GM12878 (cell line): ENCODE measurements around the gene PMAIP1. TPM values are rescaled to one million over a fixed set of nuclear protein-coding genes. Genes with fewer than 3 reads are reported as not detected.

Source experiments
- ATAC-seq: fragments of 200-7000 bp; cut with Tn5 transposase; 3 replicates; pipeline ENCODE4 v1.9.1; 2020; ENCODE audit warnings: mild to moderate bottlenecking, moderate library complexity
- BruUV-seq: library from RNA; stranded (reverse); fragments of 400-500 nt; replicated peaks from 2 replicates; lab custom pipeline; 2021; lab: Mats Ljungman, UMichigan
- CTCF ChIA-PET: fragments of 300-600 bp; sonication (Branson Sonifier 250); formaldehyde crosslinking; extraction: SDS; loops from one replicate; lab custom pipeline; 2021; ENCODE audit warnings: inconsistent platforms; lab: Yijun Ruan, JAX
- POLR2A ChIA-PET: fragments of 350-600 bp; formaldehyde crosslinking; extraction: SDS; loops from one replicate; lab custom pipeline; 2021; ENCODE audit warnings: inconsistent platforms; lab: Charles Lee
- RAD21 ChIA-PET: fragments of 300-600 bp; sonication (Branson Sonifier 250); formaldehyde crosslinking; loops from one replicate; lab custom pipeline; 2023; ENCODE audit warnings: antibody characterized with exemption; ENCODE audit not compliant: unreplicated experiment; lab: Charles Lee
- SMC1A ChIA-PET: fragments of 300-600 bp; sonication (Branson Sonifier 250); formaldehyde crosslinking; loops from one replicate; lab custom pipeline; 2023; ENCODE audit not compliant: unreplicated experiment, uncharacterized antibody; lab: Charles Lee
- DNase-seq: peaks from one replicate; pipeline ENCODE4 v3.0.0-alpha.2; 2011; ENCODE audit warnings: low read depth, low spot score
- FAIRE-seq: peaks from 3 replicates; lab custom pipeline; 2011; peaks lifted over from hg19 to GRCh38; lab: Jason Lieb, UNC
- H2AFZ ChIP-seq: 2 replicates; pipeline ENCODE4 v1.6.0; 2011; ENCODE audit warnings: low read depth, low read length, control low read depth; ENCODE audit not compliant: control insufficient read depth
- H3K27ac ChIP-seq: 2 replicates; pipeline ENCODE4 v1.5.1; 2011; ENCODE audit warnings: control low read depth; ENCODE audit not compliant: control insufficient read depth, insufficient read depth
- H3K27me3 ChIP-seq, 2 experiments: replicated peaks in 1 of 2; 2 replicates each; pipeline versions ENCODE4 v1.6.0 to v1.6.1; 2011; ENCODE audit warnings: low read length in 1 of 2; ENCODE audit not compliant: control insufficient read depth in 2 of 2, insufficient read depth in 2 of 2
- H3K36me3 ChIP-seq, 2 experiments: 2 replicates each; pipeline ENCODE4 v1.5.1; 2011; ENCODE audit warnings: low read length in 1 of 2; ENCODE audit not compliant: control insufficient read depth in 2 of 2, insufficient read depth in 2 of 2
- H3K4me1 ChIP-seq: 2 replicates; pipeline ENCODE4 v1.6.1; 2011; ENCODE audit warnings: mild to moderate bottlenecking, low read length, moderate library complexity, mixed read lengths; ENCODE audit not compliant: control insufficient read depth, insufficient read depth
- H3K4me2 ChIP-seq: 2 replicates; pipeline ENCODE4 v1.6.0; 2011; ENCODE audit warnings: control low read depth; ENCODE audit not compliant: control insufficient read depth, insufficient read depth
- H3K4me3 ChIP-seq: fragments of 200-600 bp; sonication (generic); 2 replicates; pipeline ENCODE4 v1.5.1; 2016
- H3K79me2 ChIP-seq: 2 replicates; pipeline ENCODE4 v1.6.0; 2011; ENCODE audit warnings: low read length; ENCODE audit not compliant: control insufficient read depth, insufficient read depth
- H3K9ac ChIP-seq: 2 replicates; pipeline ENCODE4 v1.8.0; 2011; ENCODE audit warnings: low read length, control low read depth, mixed read lengths; ENCODE audit not compliant: control insufficient read depth, insufficient read depth
- H3K9me3 ChIP-seq: replicated peaks from 3 replicates; pipeline ENCODE4 v1.5.1; 2011; ENCODE audit warnings: mild to moderate bottlenecking, low read length; ENCODE audit not compliant: control insufficient read depth, insufficient read depth
- H4K20me1 ChIP-seq: 2 replicates; pipeline ENCODE4 v1.6.0; 2011; ENCODE audit not compliant: control insufficient read depth, insufficient read depth
- HSF1 ChIP-seq: fragments of 150-350 bp; IDR thresholded peaks from 2 replicates; pipeline ENCODE4 v1.6.1; 2014; ENCODE audit warnings: mild to moderate bottlenecking, low read depth, low read length
- MTA2 ChIP-seq: fragments of 450-650 bp; IDR thresholded peaks from 2 replicates; pipeline ENCODE4 v1.6.1; 2016; ENCODE audit warnings: low read depth, mild to moderate bottlenecking, moderate library complexity
- PKNOX1 ChIP-seq: fragments of 450-650 bp; IDR thresholded peaks from 2 replicates; pipeline ENCODE4 v1.6.1; 2016; ENCODE audit warnings: mild to moderate bottlenecking
- RELA ChIP-seq: fragments of 450-650 bp; IDR thresholded peaks from 2 replicates; pipeline ENCODE4 v1.8.0; 2014; ENCODE audit warnings: borderline replicate concordance; ENCODE audit not compliant: partially characterized antibody
- SIN3A ChIP-seq: IDR thresholded peaks from 2 replicates; pipeline ENCODE4 v1.6.1; 2012; ENCODE audit warnings: low read depth, low read length, improper control_type of control experiment
- SKIL ChIP-seq: fragments of 450-650 bp; IDR thresholded peaks from 2 replicates; pipeline ENCODE4 v1.6.1; 2017; ENCODE audit warnings: mild to moderate bottlenecking, low read depth, inconsistent platforms; ENCODE audit not compliant: poor library complexity, severe bottlenecking
- SUZ12 ChIP-seq: fragments of 200-600 bp; sonication (generic); IDR thresholded peaks from one replicate; pipeline ENCODE4 v1.6.1; 2018; ENCODE audit warnings: antibody characterized with exemption, mild to moderate bottlenecking; ENCODE audit not compliant: unreplicated experiment
- TCF12 ChIP-seq: IDR thresholded peaks from 2 replicates; pipeline ENCODE4 v1.6.1; 2011; ENCODE audit warnings: low read depth, mild to moderate bottlenecking, low read length
- ZNF687 ChIP-seq: fragments of 450-650 bp; IDR thresholded peaks from 2 replicates; pipeline ENCODE4 v1.6.1; 2017; ENCODE audit warnings: mild to moderate bottlenecking, moderate library complexity
- WGBS: methylation state at CpG from one replicate; pipeline ENCODE4 v1.1.6; 2016; ENCODE audit warnings: low lambda C conversion rate; ENCODE audit not compliant: insufficient replicate concordance, insufficient coverage; ENCODE audit errors: missing lambda C conversion rate; 5-methylcytosine and 5-hydroxymethylcytosine counted together
- in situ Hi-C: fragments of 300-500 bp; cut with MboI; formaldehyde crosslinking; loops from 9 replicates; pipeline ENCODE4 v1.14.3; 2018; ENCODE audit warnings: mixed read lengths
- intact Hi-C: fragments of 100-400 bp; cut with micrococcal nuclease; formaldehyde crosslinking; loops from one replicate; pipeline ENCODE4 v1.14.2; 2022; ENCODE audit not compliant: unreplicated experiment
- polyA plus RNA-seq, 11 experiments: library from polyadenylated mRNA; depleted of rRNA in 4 of 11; unstranded in 6 of 11; stranded (reverse) in 5 of 11; fragments of >200 nt; fragmentation: Nextera tagmentation in 4 of 11; fragmentation: Illumina TruSeq in 1 of 11; extraction: Ambion mirVana in 4 of 11; extraction: Trizol in 1 of 11; gene quantifications; 1 replicate in 1 of 11; 2 replicates in 10 of 11; pipeline versions ENCODE4 v1.2.1 to v1.2.3, GENCODE V29; 2011 to 2016; ENCODE audit warnings: inconsistent platforms in 2 of 11, missing spikeins in 2 of 11, low read depth in 1 of 11
- total RNA-seq, 4 experiments: library from RNA; depleted of rRNA in 3 of 4; stranded (reverse); fragments of >200 nt in 3 of 4; fragmentation: Illumina TruSeq in 1 of 4; extraction: Trizol in 1 of 4; gene quantifications; 2 replicates each; pipeline versions ENCODE4 v1.2.1 to v1.2.3, GENCODE V29; 2013 to 2021

PMAIP1 gene
- total and polyA plus RNA-seq, 10 of the 15 experiments (the other 5 are each of a cell fraction or from before 2014, with no cell fraction given): 74.0 to 219 (median 112) TPM

- TF ChIP-seq SKIL: no peak
These were observed 33.1 kb upstream of the PMAIP1 start (continued) for GRCh38 chr18:59866551-59867269.

GRCh38 chr18:59867337-59868104 is 32.3 kb upstream of the PMAIP1 start:
- intact Hi-C loops (no loop called here), in situ Hi-C loops (no loop called here)
- no peak overlapping the region for H3K4me2 ChIP-seq
- no peaks in the 10 kb centered on the region for H4K20me1 ChIP-seq
- no TSS peak for BruUV-seq
- H3K36me3 ChIP-seq: no peaks in the 10 kb centered on the region
- SMC1A ChIA-PET: interaction anchor here (1.1 kb wide), 1 partner anchor 129 kb away, joined by 3 read pairs; no protein-coding TSS in a partner anchor
- 85% methylated on average over 5 of the region's 5 CpGs for WGBS
- H3K4me1 ChIP-seq: peaks cover 24% of the 10 kb centered on the region
- no peaks in the 10 kb centered on the region for H3K27me3 ChIP-seq
- ATAC-seq (no peak), FAIRE-seq (no peak), DNase-seq (no peak)
- H3K9me3 ChIP-seq: no peaks in the 10 kb centered on the region
- no peak overlapping the region for H3K9ac ChIP-seq
- H2AFZ ChIP-seq: no peak overlapping the region
- POLR2A ChIA-PET: interaction anchor here (0.7 kb wide), 1 partner anchor 19 kb away, joined by 3 read pairs; no protein-coding TSS in a partner anchor
- RAD21 ChIA-PET: no interaction called here
- no peak overlapping the region for H3K27ac ChIP-seq
- no peaks in the 10 kb centered on the region for H3K79me2 ChIP-seq
- CTCF ChIA-PET: no interaction called here
- H3K4me3 ChIP-seq: no peak overlapping the region
- TF ChIP-seq PKNOX1 (no peak), MTA2 (no peak), RELA (no peak), HSF1 (no peak), TCF12 (no peak), SUZ12 (no peak), ZNF687 (no peak), SIN3A (no peak)
